KMS-11 (cell line): ENCODE data around the gene CAPN9.

Experiments used
- H2AFZ ChIP-seq: fragments of 200-600 bp; sonication (generic); 2 replicates; pipeline ENCODE4 v1.6.1; 2016; ENCODE audit warnings: antibody characterized with exemption, mixed run types, low read depth
- H3K27ac ChIP-seq: fragments of 200-600 bp; sonication (generic); 2 replicates; pipeline ENCODE4 v1.6.1; 2016; ENCODE audit warnings: mild to moderate bottlenecking, mixed run types
- H3K27me3 ChIP-seq: fragments of 200-600 bp; sonication (generic); 2 replicates; pipeline ENCODE4 v1.6.1; 2017; ENCODE audit warnings: mild to moderate bottlenecking, low read depth, mixed run types, moderate library complexity; ENCODE audit not compliant: insufficient read depth
- H3K36me3 ChIP-seq: fragments of 200-600 bp; sonication (generic); 2 replicates; pipeline ENCODE4 v1.6.1; 2017; ENCODE audit warnings: mild to moderate bottlenecking, mixed run types; ENCODE audit not compliant: insufficient read depth
- H3K4me1 ChIP-seq: fragments of 200-600 bp; sonication (generic); 2 replicates; pipeline ENCODE4 v1.6.1; 2016; ENCODE audit warnings: mild to moderate bottlenecking, low read depth, mixed run types; ENCODE audit not compliant: poor library complexity, severe bottlenecking
- H3K4me2 ChIP-seq: fragments of 200-600 bp; sonication (generic); 2 replicates; pipeline ENCODE4 v1.7.0; 2016; ENCODE audit warnings: mild to moderate bottlenecking, mixed run types
- H3K4me3 ChIP-seq: fragments of 200-600 bp; sonication (generic); IDR thresholded peaks from 2 replicates; pipeline ENCODE4 v1.6.1; 2017; ENCODE audit warnings: low read depth, low read length, mixed read lengths; ENCODE audit not compliant: insufficient read depth
- H3K79me2 ChIP-seq: fragments of 200-600 bp; sonication (generic); 2 replicates; pipeline ENCODE4 v1.6.1; 2016; ENCODE audit warnings: low read depth, mixed run types; ENCODE audit not compliant: insufficient read depth
- H3K9ac ChIP-seq: fragments of 200-600 bp; sonication (generic); 2 replicates; pipeline ENCODE4 v1.6.1; 2016; ENCODE audit warnings: mild to moderate bottlenecking, mixed run types
- H4K20me1 ChIP-seq: fragments of 200-600 bp; sonication (generic); 2 replicates; pipeline ENCODE4 v1.6.1; 2016; ENCODE audit warnings: mild to moderate bottlenecking, mixed run types; ENCODE audit not compliant: insufficient read depth
- CTCF ChIP-seq: fragments of 200-600 bp; sonication (generic); conservative IDR thresholded peaks from 2 replicates; pipeline ENCODE4 v1.6.1; 2017; ENCODE audit warnings: low read depth, mild to moderate bottlenecking, antibody characterized with exemption, low read length, moderate library complexity, mixed read lengths

Gene CAPN9

GRCh38 chr1:230827801-230828200 lies 80.6 kb downstream of the CAPN9 start:
- no peak for TF ChIP-seq CTCF
- no peaks in the 10 kb centered on the region for H3K36me3 ChIP-seq
- no peak overlapping the region for H2AFZ ChIP-seq
- no peak overlapping the region for H3K27ac ChIP-seq
- H4K20me1 ChIP-seq, result no peaks in the 10 kb centered on the region
- H3K79me2 ChIP-seq, result no peaks in the 10 kb centered on the region
- H3K4me1 ChIP-seq, result no peaks in the 10 kb centered on the region
- no peak overlapping the region for H3K4me2 ChIP-seq
- no peak overlapping the region for H3K4me3 ChIP-seq
- H3K9ac ChIP-seq, result no peak overlapping the region
- H3K27me3 ChIP-seq, result no peaks in the 10 kb centered on the region

GRCh38 chr1:230828421-230828820 lies 81.2 kb downstream of the CAPN9 start:
- Histone ChIP-seq H3K4me3 (no peak overlapping the region), H3K27ac (no peak overlapping the region), H3K4me1 (no peaks in the 10 kb centered on the region), H2AFZ (no peak overlapping the region), H3K9ac (no peak overlapping the region), H3K79me2 (no peaks in the 10 kb centered on the region), H3K4me2 (no peak overlapping the region), H4K20me1 (no peaks in the 10 kb centered on the region), H3K27me3 (no peaks in the 10 kb centered on the region), H3K36me3 (no peaks in the 10 kb centered on the region)
- no peak for TF ChIP-seq CTCF

DNA sequence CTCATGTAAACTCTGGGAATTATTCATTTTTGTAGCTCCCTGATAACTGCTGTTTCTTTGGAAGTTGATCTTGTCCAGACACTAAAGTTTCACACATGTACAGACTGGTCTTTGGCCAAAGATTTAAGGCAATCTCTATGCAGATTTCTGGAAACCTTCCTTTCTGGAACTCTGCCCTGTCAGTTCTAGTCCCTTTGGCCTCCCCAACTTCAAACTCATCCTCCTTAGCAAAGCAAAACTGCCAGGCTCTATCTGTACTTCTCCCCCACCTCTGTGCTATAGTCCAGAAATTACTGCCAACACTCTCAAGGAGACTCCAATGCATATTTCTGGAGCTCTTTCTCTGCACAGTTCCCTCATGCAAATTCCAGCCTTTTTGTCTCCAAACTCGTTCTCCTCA lies 84.6 kb downstream of the CAPN9 start:
- H3K4me2 ChIP-seq, result no peak overlapping the region
- no peak for TF ChIP-seq CTCF
- H3K4me1 ChIP-seq, result no peaks in the 10 kb centered on the region
- H3K27me3 ChIP-seq, result no peaks in the 10 kb centered on the region
- H4K20me1 ChIP-seq, result no peaks in the 10 kb centered on the region
- no peak overlapping the region for H3K4me3 ChIP-seq
- no peak overlapping the region for H3K9ac ChIP-seq
- H3K27ac ChIP-seq, result no peak overlapping the region
- H2AFZ ChIP-seq, result no peak overlapping the region
- H3K79me2 ChIP-seq, result no peaks in the 10 kb centered on the region
- no peaks in the 10 kb centered on the region for H3K36me3 ChIP-seq

- H3K36me3 ChIP-seq, result no peaks in the 10 kb centered on the region
- H3K9ac ChIP-seq, result no peak overlapping the region
- H3K4me1 ChIP-seq, result no peaks in the 10 kb centered on the region
- H3K79me2 ChIP-seq, result no peaks in the 10 kb centered on the region
- TF ChIP-seq CTCF, result no peak
- no peak overlapping the region for H3K4me3 ChIP-seq
- H3K27ac ChIP-seq, result no peak overlapping the region
- H2AFZ ChIP-seq, result no peak overlapping the region
- H3K4me2 ChIP-seq, result no peak overlapping the region
- H3K27me3 ChIP-seq, result no peaks in the 10 kb centered on the region
- no peaks in the 10 kb centered on the region for H4K20me1 ChIP-seq
Observed at GRCh38 chr1:230832476-230832875, 85.3 kb downstream of the CAPN9 start.

GRCh38 chr1:230833511-230833910 lies 86.3 kb downstream of the CAPN9 start:
- Histone ChIP-seq H3K27ac (no peak overlapping the region), H2AFZ (no peak overlapping the region), H3K79me2 (no peaks in the 10 kb centered on the region), H3K4me1 (no peaks in the 10 kb centered on the region), H3K27me3 (no peaks in the 10 kb centered on the region), H3K36me3 (no peaks in the 10 kb centered on the region), H4K20me1 (no peaks in the 10 kb centered on the region), H3K4me2 (no peak overlapping the region), H3K4me3 (no peak overlapping the region), H3K9ac (no peak overlapping the region)
- no peak for TF ChIP-seq CTCF
